K562 (cell line): ENCODE results near the gene RPS8. TPM values are rescaled to one million over a fixed set of nuclear protein-coding genes. Genes with fewer than 3 reads are reported as not detected.
A peak's percentile ranks its signal among the peaks of the same experiment; 100 is the strongest.

Experiments used
- ATF1 ChIP-seq, 2 experiments: fragments of 450-650 bp in 1 of 2; IDR thresholded peaks; 2 replicates each; pipeline ENCODE4 v1.6.1; 2016; ENCODE audit warnings: missing compliant biosample characterization in 1 of 2, missing genetic modification characterization in 1 of 2
- CEBPG ChIP-seq, 3 experiments: fragments of 200-800 bp in 1 of 3; sonication (Bioruptor generic) in 1 of 3; sonication (generic) in 1 of 3; formaldehyde crosslinking in 1 of 3; IDR thresholded peaks in 2 of 3; conservative IDR thresholded peaks in 1 of 3; 2 replicates each; pipeline versions ENCODE4 v1.6.1 to v1.8.0; 2016 to 2022; ENCODE audit warnings: missing compliant biosample characterization in 2 of 3, missing genetic modification characterization in 2 of 3, mild to moderate bottlenecking in 1 of 3, missing genetic modification reagents in 1 of 3
- CHCHD3 ChIP-seq: fragments of 250-450 bp; sonication (Bioruptor Pico); IDR thresholded peaks from 2 replicates; pipeline ENCODE4 v2.1.2; 2022; ENCODE audit warnings: mild to moderate bottlenecking
- CREB3 ChIP-seq: fragments of 450-650 bp; conservative IDR thresholded peaks from 2 replicates; pipeline ENCODE4 v1.6.1; 2016; ENCODE audit warnings: missing genetic modification characterization, low read depth, mild to moderate bottlenecking, missing compliant biosample characterization, moderate library complexity
- ETS1 ChIP-seq: conservative IDR thresholded peaks from 2 replicates; pipeline ENCODE4 v1.6.1; 2011; ENCODE audit warnings: low read depth, mild to moderate bottlenecking, low read length; ENCODE audit not compliant: control insufficient read depth
- FOXA3 ChIP-seq, 2 experiments: fragments of 450-650 bp in 1 of 2; sonication (generic) in 1 of 2; formaldehyde crosslinking; IDR thresholded peaks in 1 of 2; conservative IDR thresholded peaks in 1 of 2; 2 replicates each; pipeline versions ENCODE4 v1.4.0 to v1.8.0; 2020 to 2022; ENCODE audit warnings: mild to moderate bottlenecking in 2 of 2, missing genetic modification reagents in 1 of 2
- FOXK1 ChIP-seq: sonication (generic); formaldehyde crosslinking; IDR thresholded peaks from 2 replicates; pipeline ENCODE4 v1.8.0; 2022; ENCODE audit warnings: missing genetic modification reagents, mild to moderate bottlenecking, borderline replicate concordance
- MECOM ChIP-seq: fragments of 250-450 bp; sonication (Bioruptor Pico); IDR thresholded peaks from 2 replicates; pipeline ENCODE4 v1.8.0; 2022; ENCODE audit warnings: inconsistent platforms
- NONO ChIP-seq, 2 experiments: fragments of 200-400 bp in 1 of 2; fragments of 450-650 bp in 1 of 2; formaldehyde crosslinking in 1 of 2; IDR thresholded peaks; 2 replicates each; pipeline ENCODE4 v1.6.1; 2017; ENCODE audit warnings: low read depth in 2 of 2, mild to moderate bottlenecking in 2 of 2, moderate library complexity in 2 of 2, low read length in 1 of 2
- PHB ChIP-seq: fragments of 250-450 bp; sonication (Bioruptor Pico); IDR thresholded peaks from 2 replicates; pipeline ENCODE4 v1.5.0; 2021
- PHF8 ChIP-seq: fragments of 200-600 bp; sonication (generic); IDR thresholded peaks from 2 replicates; pipeline ENCODE4 v1.6.1; 2012; ENCODE audit warnings: mixed run types, mild to moderate bottlenecking, inconsistent platforms, low read length, moderate library complexity, borderline replicate concordance
- PURB ChIP-seq: sonication (generic); formaldehyde crosslinking; IDR thresholded peaks from 2 replicates; pipeline ENCODE4 v1.9.0; 2021; ENCODE audit warnings: low read depth, mild to moderate bottlenecking, missing genetic modification reagents
- RFX1 ChIP-seq: fragments of 450-650 bp; IDR thresholded peaks from 2 replicates; pipeline ENCODE4 v1.6.1; 2016; ENCODE audit warnings: mild to moderate bottlenecking, moderate library complexity
- ZBTB43 ChIP-seq: sonication (generic); formaldehyde crosslinking; IDR thresholded peaks from 2 replicates; pipeline ENCODE4 v1.8.0; 2023; ENCODE audit warnings: mild to moderate bottlenecking, missing genetic modification reagents
- ZNF311 ChIP-seq: fragments of 250-450 bp; sonication (Bioruptor Pico); IDR thresholded peaks from 2 replicates; pipeline ENCODE4 v1.4.0; 2020; ENCODE audit warnings: mild to moderate bottlenecking, moderate library complexity
- ZNF445 ChIP-seq: fragments of 250-450 bp; sonication (Bioruptor Pico); IDR thresholded peaks from 2 replicates; pipeline ENCODE4 v1.4.0; 2020; ENCODE audit warnings: low read depth, mild to moderate bottlenecking, moderate library complexity
- ZNF586 ChIP-seq: fragments of 450-650 bp; formaldehyde crosslinking; conservative IDR thresholded peaks from 2 replicates; pipeline ENCODE4 v1.4.0; 2020; ENCODE audit warnings: mild to moderate bottlenecking, moderate library complexity
- ZNF707 ChIP-seq: fragments of 250-450 bp; sonication (Bioruptor Pico); conservative IDR thresholded peaks from 2 replicates; pipeline ENCODE4 v1.8.0; 2022; ENCODE audit warnings: inconsistent platforms, mild to moderate bottlenecking, moderate library complexity
- polyA plus RNA-seq, 8 experiments: library from polyadenylated mRNA; depleted of rRNA in 4 of 8; stranded (reverse) in 5 of 8; unstranded in 3 of 8; fragments of >200 nt; fragmentation: Nextera tagmentation in 2 of 8; fragmentation: Illumina TruSeq in 1 of 8; extraction: Ambion mirVana in 2 of 8; extraction: Trizol in 1 of 8; gene quantifications; 2 replicates each; pipeline versions ENCODE4 v1.2.1 to v1.2.3, GENCODE V29; 2011 to 2014; ENCODE audit warnings: inconsistent platforms in 1 of 8, missing spikeins in 1 of 8
- total RNA-seq, 7 experiments: library from RNA; depleted of rRNA in 6 of 7; stranded (reverse); fragments of >200 nt in 6 of 7; fragmentation: Illumina TruSeq in 2 of 7; extraction: Trizol in 2 of 7; gene quantifications; 2 replicates each; pipeline versions ENCODE4 v1.2.1 to v1.2.3, GENCODE V29; 2011 to 2021; ENCODE audit warnings: low replicate concordance in 1 of 7
- TF ChIP-seq, protein P1 (sequence below), 2 experiments: IDR thresholded peaks; 2 replicates each; pipeline ENCODE4 v1.6.1; 2012; ENCODE audit warnings: improper control_type of control experiment in 2 of 2, low read depth in 2 of 2, low read length in 2 of 2, borderline replicate concordance in 1 of 2

Gene RPS8
- total and polyA plus RNA-seq, 9 of the 15 experiments (the other 6 are each of a cell fraction or from before 2014, with no cell fraction given) = 2,431 to 4,168 (median 3,109) TPM

GRCh38 chr1:44808063-44808937 is 33.0 kb downstream of the RPS8 start, which contains the start of gene BTBD19 (continued):
- TF ChIP-seq ATF1 (CRISPR knock-in tag; IDR thresholded peaks at IDR 0.05) = no peak
- no peak for TF ChIP-seq ATF1 (tag; IDR thresholded peaks at IDR 0.05)
- peak; percentile 83 for TF ChIP-seq ZNF445 (CRISPR knock-in tag)
- no peak for TF ChIP-seq PURB
- TF ChIP-seq CHCHD3 = no peak
- TF ChIP-seq FOXK1 (CRISPR knock-in tag) = peak; percentile 77; the same call in 1 of the 2 replicates
- TF ChIP-seq PHB (CRISPR knock-in tag) = no peak
- TF ChIP-seq CEBPG (CRISPR knock-in tag; IDR thresholded peaks at IDR 0.05) = no peak
- no peak for TF ChIP-seq CEBPG (tag; conservative IDR thresholded peaks at IDR 0.05 in 1 of 2, IDR thresholded peaks at IDR 0.05 in 1 of 2)
- TF ChIP-seq ZNF586 (CRISPR knock-in tag) = 0 out of 2 replicates have a peak, but pooled peaks have one; percentile 23
- no peak; the same call in 1 of the 2 replicates for TF ChIP-seq ZNF311 (CRISPR knock-in tag)
- TF ChIP-seq NONO (IDR thresholded peaks at IDR 0.05; ENCODE audit: low read depth in 2 of 2, low read length in 1 of 2) = no peak
- TF ChIP-seq RFX1 = peak; percentile 97
- TF ChIP-seq MECOM = 0 out of 2 replicates have a peak, but pooled peaks have one; percentile 3
- TF ChIP-seq CREB3 (tag) = peak; percentile 80
- no peak for TF ChIP-seq ZNF707 (CRISPR knock-in tag)
- 0 out of 2 replicates have a peak, but pooled peaks have one; percentile 3 for TF ChIP-seq ETS1
- TF ChIP-seq FOXA3 (CRISPR knock-in tag; conservative IDR thresholded peaks at IDR 0.05 in 1 of 2, IDR thresholded peaks at IDR 0.05 in 1 of 2) = no peak
- TF ChIP-seq ZBTB43 (CRISPR knock-in tag) = no peak
- peak; percentile 57; the same call in 1 of the 2 replicates for TF ChIP-seq PHF8
- TF ChIP-seq, protein P1, sequence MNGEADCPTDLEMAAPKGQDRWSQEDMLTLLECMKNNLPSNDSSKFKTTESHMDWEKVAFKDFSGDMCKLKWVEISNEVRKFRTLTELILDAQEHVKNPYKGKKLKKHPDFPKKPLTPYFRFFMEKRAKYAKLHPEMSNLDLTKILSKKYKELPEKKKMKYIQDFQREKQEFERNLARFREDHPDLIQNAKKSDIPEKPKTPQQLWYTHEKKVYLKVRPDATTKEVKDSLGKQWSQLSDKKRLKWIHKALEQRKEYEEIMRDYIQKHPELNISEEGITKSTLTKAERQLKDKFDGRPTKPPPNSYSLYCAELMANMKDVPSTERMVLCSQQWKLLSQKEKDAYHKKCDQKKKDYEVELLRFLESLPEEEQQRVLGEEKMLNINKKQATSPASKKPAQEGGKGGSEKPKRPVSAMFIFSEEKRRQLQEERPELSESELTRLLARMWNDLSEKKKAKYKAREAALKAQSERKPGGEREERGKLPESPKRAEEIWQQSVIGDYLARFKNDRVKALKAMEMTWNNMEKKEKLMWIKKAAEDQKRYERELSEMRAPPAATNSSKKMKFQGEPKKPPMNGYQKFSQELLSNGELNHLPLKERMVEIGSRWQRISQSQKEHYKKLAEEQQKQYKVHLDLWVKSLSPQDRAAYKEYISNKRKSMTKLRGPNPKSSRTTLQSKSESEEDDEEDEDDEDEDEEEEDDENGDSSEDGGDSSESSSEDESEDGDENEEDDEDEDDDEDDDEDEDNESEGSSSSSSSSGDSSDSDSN (IDR thresholded peaks at IDR 0.05; ENCODE audit: borderline replicate concordance in 1 of 2, low read depth in 2 of 2, low read length in 2 of 2) = 0 out of 4 replicates have a peak, but pooled peaks of 1 of the 2 experiments have one; percentile 46
